ENCODE data around the gene GJE1.
"Not testable (repeated sequence)": the region's sequence is repeated elsewhere in the genome, so short reads cannot be mapped to it uniquely, and the experiment has no call there.

The GJE1 gene

DNA sequence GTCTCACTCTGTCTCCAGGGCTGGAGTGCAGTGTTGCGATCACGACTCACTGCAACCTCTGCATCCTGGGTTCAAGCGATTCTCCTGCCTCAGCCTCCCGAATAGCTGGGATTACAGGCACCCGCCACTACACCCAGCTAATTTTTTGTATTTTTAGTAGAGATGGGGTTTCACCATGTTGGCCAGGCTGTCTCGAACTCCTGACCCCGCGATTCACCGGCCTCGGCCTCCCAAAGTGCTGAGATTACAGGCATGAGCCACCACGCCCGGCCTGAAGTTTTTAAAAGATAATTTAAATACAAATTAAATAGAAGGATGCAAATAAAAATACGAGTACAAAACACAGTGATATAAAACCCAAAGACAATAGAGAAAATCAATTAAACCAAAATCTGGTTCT is 8.8 kb downstream of the GJE1 start:
- not testable (repeated sequence) for H2BK120ac ChIP-seq (ENCODE audit: low read depth, low read length); H4K8ac ChIP-seq (ENCODE audit: low read depth, low read length); H3K4me3 ChIP-seq (ENCODE audit: low read length in 2 of 2); H2BK15ac ChIP-seq (ENCODE audit: low read length); H3K27me3 ChIP-seq (ENCODE audit: control insufficient read depth in 3 of 3, insufficient read depth in 3 of 3, low read depth in 1 of 3, low read length in 3 of 3); H3K4me1 ChIP-seq (ENCODE audit: control insufficient read depth in 2 of 2, insufficient read depth in 1 of 2, low read depth in 1 of 2, low read length in 2 of 2); H3K27ac ChIP-seq (replicated peaks; ENCODE audit: low read length); H3K14ac ChIP-seq (ENCODE audit: low read length); H3K9ac ChIP-seq (ENCODE audit: low read depth, low read length, poor library complexity); H2AK5ac ChIP-seq (ENCODE audit: low read depth, low read length); H3K23ac ChIP-seq (ENCODE audit: low read depth, low read length, poor library complexity); H3K18ac ChIP-seq (ENCODE audit: low read length); H3K36me3 ChIP-seq (replicated peaks in 1 of 2; ENCODE audit: control insufficient read depth in 2 of 2, insufficient read depth in 2 of 2, low read length in 2 of 2); H3K4ac ChIP-seq (ENCODE audit: low read length); H2BK12ac ChIP-seq (ENCODE audit: low read length); H2AFZ ChIP-seq (ENCODE audit: low read length); DNase-seq (ENCODE audit: low spot score); H4K91ac ChIP-seq (ENCODE audit: low read depth, low read length, poor library complexity); H3K9me3 ChIP-seq (replicated peaks in 1 of 2; ENCODE audit: control insufficient read depth in 2 of 2, insufficient read depth in 1 of 2, low read depth in 1 of 2, low read length in 2 of 2); H2BK5ac ChIP-seq (ENCODE audit: low read length); H3K4me2 ChIP-seq (ENCODE audit: insufficient read depth, low read length, poor library complexity, severe bottlenecking); H3K79me1 ChIP-seq (ENCODE audit: low read depth, low read length)
- no CpG with 5 or more reads among the region's 13 CpGs for WGBS, 2 donors (ENCODE audit: extremely low coverage in 2 of 2, insufficient read length in 2 of 2, insufficient replicate concordance in 1 of 2)

DNA sequence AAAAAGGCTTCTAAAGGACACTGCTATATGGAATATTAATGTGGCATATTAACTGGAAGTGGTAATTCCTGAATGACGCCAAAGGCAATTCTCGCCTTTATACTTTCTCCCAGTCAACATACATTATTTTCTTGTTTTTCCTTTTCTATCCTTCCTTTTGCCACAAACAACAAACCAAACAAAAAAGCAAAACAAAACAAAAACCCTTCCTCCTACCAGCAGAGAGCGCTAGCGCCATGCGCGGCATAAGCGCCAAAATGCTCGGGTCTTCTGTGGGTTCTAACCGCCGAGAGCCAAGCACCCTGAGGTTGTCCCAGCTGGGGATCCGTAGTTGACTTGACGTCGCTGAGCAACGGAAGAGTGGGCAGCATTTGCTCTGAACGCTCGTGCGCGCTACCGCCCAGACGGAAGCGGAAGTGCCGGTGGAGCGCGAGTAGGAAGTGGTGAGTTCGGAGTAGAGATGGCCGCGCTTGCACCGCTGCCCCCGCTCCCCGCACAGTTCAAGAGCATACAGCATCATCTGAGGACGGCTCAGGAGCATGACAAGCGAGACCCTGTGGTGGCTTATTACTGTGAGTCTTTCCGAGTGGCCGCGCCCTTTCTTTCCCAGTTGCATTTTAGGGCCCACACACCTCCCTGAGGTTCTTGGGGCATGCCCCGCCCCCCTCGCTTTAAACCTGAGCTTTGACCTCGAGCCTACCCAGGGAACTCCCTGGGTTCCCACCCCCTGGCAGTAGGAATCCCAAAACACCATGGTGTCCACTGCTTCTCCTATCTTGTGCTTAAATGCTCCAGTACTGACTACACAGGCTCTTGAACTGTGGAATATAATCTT is 14.3 kb downstream of the GJE1 start, which contains the start of the genes NMBR and VTA1:
NMBR (minus strand) TSS at position 295 of the 835 bp plus-strand sequence. CDS start 58,464 bp downstream, outside the sequence.
VTA1 (plus strand) TSS at position 436 of the 835 bp plus-strand sequence; CDS start at position 461, 25 bp downstream.
- H3K9ac ChIP-seq (ENCODE audit: low read depth, low read length, poor library complexity): peak within 1 kb of the TSS; percentile 93
- H3K79me1 ChIP-seq (ENCODE audit: low read depth, low read length): peaks cover 3% of the 10 kb centered on the region
- peak within 1 kb of the TSS; percentile 86 for H3K18ac ChIP-seq (ENCODE audit: low read length)
- H2AFZ ChIP-seq (ENCODE audit: low read length): peak within 1 kb of the TSS; percentile 86
- no peak within 1 kb of the TSS for H3K4ac ChIP-seq (ENCODE audit: low read length)
- no CpG with 5 or more reads among the region's 38 CpGs for WGBS, 2 donors (ENCODE audit: extremely low coverage in 2 of 2, insufficient read length in 2 of 2, insufficient replicate concordance in 1 of 2)
- no peaks in the 10 kb centered on the region for H3K27me3 ChIP-seq (ENCODE audit: control insufficient read depth in 3 of 3, insufficient read depth in 3 of 3, low read depth in 1 of 3, low read length in 3 of 3)
- H3K4me3 ChIP-seq (ENCODE audit: low read length in 2 of 2): peak within 1 kb of the TSS; percentile 80 to 94
- no peak within 1 kb of the TSS for H2BK12ac ChIP-seq (ENCODE audit: low read length)
- DNase-seq (ENCODE audit: low spot score): peak; percentile 90
- H4K8ac ChIP-seq (ENCODE audit: low read depth, low read length): no peak within 1 kb of the TSS
- peaks cover 0 to 15% of the 10 kb centered on the region in 2 donors for H3K36me3 ChIP-seq (replicated peaks in 1 of 2; ENCODE audit: control insufficient read depth in 2 of 2, insufficient read depth in 2 of 2, low read length in 2 of 2)
- peaks cover 0 to 1% of the 10 kb centered on the region in 2 donors for H3K4me1 ChIP-seq (ENCODE audit: control insufficient read depth in 2 of 2, insufficient read depth in 1 of 2, low read depth in 1 of 2, low read length in 2 of 2)
- H2BK5ac ChIP-seq (ENCODE audit: low read length): no peak within 1 kb of the TSS
- no peak within 1 kb of the TSS for H2AK5ac ChIP-seq (ENCODE audit: low read depth, low read length)
- H3K9me3 ChIP-seq (replicated peaks in 1 of 2; ENCODE audit: control insufficient read depth in 2 of 2, insufficient read depth in 1 of 2, low read depth in 1 of 2, low read length in 2 of 2): no peaks in the 10 kb centered on the region
- H2BK15ac ChIP-seq (ENCODE audit: low read length): no peak within 1 kb of the TSS
- H4K91ac ChIP-seq (ENCODE audit: low read depth, low read length, poor library complexity): no peak within 1 kb of the TSS
- no peak within 1 kb of the TSS for H2BK120ac ChIP-seq (ENCODE audit: low read depth, low read length)
- peak within 1 kb of the TSS; percentile 50 for H3K4me2 ChIP-seq (ENCODE audit: insufficient read depth, low read length, poor library complexity, severe bottlenecking)
- H3K23ac ChIP-seq (ENCODE audit: low read depth, low read length, poor library complexity): no peak within 1 kb of the TSS
- no peak within 1 kb of the TSS for H3K27ac ChIP-seq (replicated peaks; ENCODE audit: low read length)
- H3K14ac ChIP-seq (ENCODE audit: low read length): no peak within 1 kb of the TSS

DNA sequence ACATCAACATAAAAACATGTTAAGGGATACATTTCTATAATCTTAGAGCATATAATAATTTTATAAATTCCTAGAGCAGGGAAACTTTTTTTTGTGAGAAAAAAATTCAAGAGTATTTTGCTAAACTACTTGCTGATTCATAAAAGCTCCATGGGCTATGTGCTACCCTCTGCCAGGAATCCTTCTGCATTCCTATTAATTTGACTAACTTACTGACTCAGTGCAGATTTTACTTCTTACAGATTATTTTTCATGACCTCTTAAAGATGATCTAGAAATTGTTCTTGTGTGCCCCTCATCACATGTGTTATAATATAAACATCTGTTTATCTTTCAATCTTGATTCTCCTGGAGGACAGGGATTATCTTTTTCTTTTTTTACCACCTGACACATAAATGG is 20.0 kb downstream of the GJE1 start:
- Histone ChIP-seq H2AK5ac (ENCODE audit: low read depth, low read length) (no peak overlapping the region), H3K36me3 (replicated peaks in 1 of 2; ENCODE audit: control insufficient read depth in 2 of 2, insufficient read depth in 2 of 2, low read length in 2 of 2) (peaks cover 0 to 15% of the 10 kb centered on the region in 2 donors), H4K91ac (ENCODE audit: low read depth, low read length, poor library complexity) (no peak overlapping the region), H3K4me3 (ENCODE audit: low read length in 2 of 2) (no peak overlapping the region), H3K9ac (ENCODE audit: low read depth, low read length, poor library complexity) (no peak overlapping the region), H3K27ac (replicated peaks; ENCODE audit: low read length) (no peak overlapping the region), H3K4me1 (ENCODE audit: control insufficient read depth in 2 of 2, insufficient read depth in 1 of 2, low read depth in 1 of 2, low read length in 2 of 2) (peaks cover 0 to 1% of the 10 kb centered on the region in 2 donors), H3K9me3 (replicated peaks in 1 of 2; ENCODE audit: control insufficient read depth in 2 of 2, insufficient read depth in 1 of 2, low read depth in 1 of 2, low read length in 2 of 2) (no peaks in the 10 kb centered on the region), H3K4ac (ENCODE audit: low read length) (no peak overlapping the region), H3K79me1 (ENCODE audit: low read depth, low read length) (peaks cover 3% of the 10 kb centered on the region), H2BK15ac (ENCODE audit: low read length) (no peak overlapping the region), H3K18ac (ENCODE audit: low read length) (no peak overlapping the region), H2BK5ac (ENCODE audit: low read length) (no peak overlapping the region), H2BK12ac (ENCODE audit: low read length) (no peak overlapping the region), H3K23ac (ENCODE audit: low read depth, low read length, poor library complexity) (no peak overlapping the region), H4K8ac (ENCODE audit: low read depth, low read length) (no peak overlapping the region), H2AFZ (ENCODE audit: low read length) (no peak overlapping the region), H2BK120ac (ENCODE audit: low read depth, low read length) (no peak overlapping the region), H3K27me3 (ENCODE audit: control insufficient read depth in 3 of 3, insufficient read depth in 3 of 3, low read depth in 1 of 3, low read length in 3 of 3) (no peaks in the 10 kb centered on the region), H3K4me2 (ENCODE audit: insufficient read depth, low read length, poor library complexity, severe bottlenecking) (no peak overlapping the region), H3K14ac (ENCODE audit: low read length) (no peak overlapping the region)
- no peak for DNase-seq (ENCODE audit: low spot score)

- no peak overlapping the region for H3K14ac ChIP-seq (ENCODE audit: low read length)
- H3K79me1 ChIP-seq (ENCODE audit: low read depth, low read length): peaks cover 2% of the 10 kb centered on the region
- peaks cover 0 to 15% of the 10 kb centered on the region in 2 donors for H3K36me3 ChIP-seq (replicated peaks in 1 of 2; ENCODE audit: control insufficient read depth in 2 of 2, insufficient read depth in 2 of 2, low read length in 2 of 2)
- no peaks in the 10 kb centered on the region for H3K9me3 ChIP-seq (replicated peaks in 1 of 2; ENCODE audit: control insufficient read depth in 2 of 2, insufficient read depth in 1 of 2, low read depth in 1 of 2, low read length in 2 of 2)
- H3K4me3 ChIP-seq (ENCODE audit: low read length in 2 of 2): no peak overlapping the region
- no peak overlapping the region for H2AFZ ChIP-seq (ENCODE audit: low read length)
- H3K4me1 ChIP-seq (ENCODE audit: control insufficient read depth in 2 of 2, insufficient read depth in 1 of 2, low read depth in 1 of 2, low read length in 2 of 2): peaks cover 0 to under 1% of the 10 kb centered on the region in 2 donors
- no peak overlapping the region for H2BK12ac ChIP-seq (ENCODE audit: low read length)
- H3K4me2 ChIP-seq (ENCODE audit: insufficient read depth, low read length, poor library complexity, severe bottlenecking): no peak overlapping the region
- no peak overlapping the region for H3K4ac ChIP-seq (ENCODE audit: low read length)
- H3K27me3 ChIP-seq (ENCODE audit: control insufficient read depth in 3 of 3, insufficient read depth in 3 of 3, low read depth in 1 of 3, low read length in 3 of 3): no peaks in the 10 kb centered on the region
- no peak overlapping the region for H4K8ac ChIP-seq (ENCODE audit: low read depth, low read length)
- no peak for DNase-seq (ENCODE audit: low spot score)
- no peak overlapping the region for H2BK5ac ChIP-seq (ENCODE audit: low read length)
- H4K91ac ChIP-seq (ENCODE audit: low read depth, low read length, poor library complexity): no peak overlapping the region
- WGBS, 2 donors (ENCODE audit: extremely low coverage in 2 of 2, insufficient read length in 2 of 2, insufficient replicate concordance in 1 of 2): no CpG with 5 or more reads among the region's 2 CpGs
- H3K9ac ChIP-seq (ENCODE audit: low read depth, low read length, poor library complexity): no peak overlapping the region
- no peak overlapping the region for H3K18ac ChIP-seq (ENCODE audit: low read length)
- no peak overlapping the region for H2BK120ac ChIP-seq (ENCODE audit: low read depth, low read length)
- H2AK5ac ChIP-seq (ENCODE audit: low read depth, low read length): no peak overlapping the region
- no peak overlapping the region for H3K23ac ChIP-seq (ENCODE audit: low read depth, low read length, poor library complexity)
- H3K27ac ChIP-seq (replicated peaks; ENCODE audit: low read length): no peak overlapping the region
- no peak overlapping the region for H2BK15ac ChIP-seq (ENCODE audit: low read length)
These were observed 20.5 kb downstream of the GJE1 start for GRCh38 chr6:142153196-142153595.
